HG02852 (cell line): ENCODE data around the gene ATP2B2.

Experiments used
- ATAC-seq: cut with Tn5 transposase; IDR thresholded peaks from one replicate; pipeline ENCODE4 v1.9.1; 2021; ENCODE audit warnings: mild to moderate bottlenecking, moderate library complexity; ENCODE audit not compliant: unreplicated experiment

The ATP2B2 gene

GRCh38 chr3:10407361-10407760, 98.0 kb downstream of the ATP2B2 start:
- ATAC-seq = no peak

GRCh38 chr3:10406414-10406813, 99.0 kb downstream of the ATP2B2 start:
- ATAC-seq = no peak

- no peak for ATAC-seq
Observed at GRCh38 chr3:10405816-10406215, 99.6 kb downstream of the ATP2B2 start.

GRCh38 chr3:10404876-10405275, 100.5 kb downstream of the ATP2B2 start:
- no peak for ATAC-seq

GRCh38 chr3:10404377-10404776, 101.0 kb downstream of the ATP2B2 start:
- no peak for ATAC-seq

- no peak for ATAC-seq
Observed at GRCh38 chr3:10401990-10402761, 103.2 kb downstream of the ATP2B2 start.

- no peak for ATAC-seq
Observed at GRCh38 chr3:10400749-10401495, 104.5 kb downstream of the ATP2B2 start.

- ATAC-seq = no peak
Observed at GRCh38 chr3:10400050-10400748, 105.2 kb downstream of the ATP2B2 start.

- no peak for ATAC-seq
Observed at GRCh38 chr3:10399634-10400033, 105.8 kb downstream of the ATP2B2 start.

GRCh38 chr3:10398341-10398740, 107.0 kb downstream of the ATP2B2 start:
- no peak for ATAC-seq

- ATAC-seq = no peak
Observed at GRCh38 chr3:10397879-10398278, 107.5 kb downstream of the ATP2B2 start.

GRCh38 chr3:10396931-10397330, 108.5 kb downstream of the ATP2B2 start:
- ATAC-seq = no peak

GRCh38 chr3:10396083-10396482, 109.3 kb downstream of the ATP2B2 start:
- ATAC-seq = no peak

GRCh38 chr3:10395671-10396070, 109.7 kb downstream of the ATP2B2 start:
- ATAC-seq = no peak

- ATAC-seq = no peak
Observed at GRCh38 chr3:10395196-10395595, 110.2 kb downstream of the ATP2B2 start.

- no peak for ATAC-seq
Observed at GRCh38 chr3:10394491-10395025, 110.8 kb downstream of the ATP2B2 start.

- ATAC-seq = no peak
Observed at GRCh38 chr3:10393514-10393913, 111.9 kb downstream of the ATP2B2 start.

GRCh38 chr3:10392906-10393461, 112.4 kb downstream of the ATP2B2 start:
- no peak for ATAC-seq

GRCh38 chr3:10392244-10392643, 113.1 kb downstream of the ATP2B2 start:
- ATAC-seq = no peak

- no peak for ATAC-seq
Observed at GRCh38 chr3:10391391-10391790, 114.0 kb downstream of the ATP2B2 start.
